HG02759 (cell line): ENCODE measurements around the gene CRISPLD2.

Source experiments
- ATAC-seq: cut with Tn5 transposase; IDR thresholded peaks from one replicate; pipeline ENCODE4 v1.9.1; 2021; ENCODE audit warnings: mild to moderate bottlenecking, moderate library complexity; ENCODE audit not compliant: unreplicated experiment

The CRISPLD2 gene, protein sequence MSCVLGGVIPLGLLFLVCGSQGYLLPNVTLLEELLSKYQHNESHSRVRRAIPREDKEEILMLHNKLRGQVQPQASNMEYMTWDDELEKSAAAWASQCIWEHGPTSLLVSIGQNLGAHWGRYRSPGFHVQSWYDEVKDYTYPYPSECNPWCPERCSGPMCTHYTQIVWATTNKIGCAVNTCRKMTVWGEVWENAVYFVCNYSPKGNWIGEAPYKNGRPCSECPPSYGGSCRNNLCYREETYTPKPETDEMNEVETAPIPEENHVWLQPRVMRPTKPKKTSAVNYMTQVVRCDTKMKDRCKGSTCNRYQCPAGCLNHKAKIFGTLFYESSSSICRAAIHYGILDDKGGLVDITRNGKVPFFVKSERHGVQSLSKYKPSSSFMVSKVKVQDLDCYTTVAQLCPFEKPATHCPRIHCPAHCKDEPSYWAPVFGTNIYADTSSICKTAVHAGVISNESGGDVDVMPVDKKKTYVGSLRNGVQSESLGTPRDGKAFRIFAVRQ

DNA sequence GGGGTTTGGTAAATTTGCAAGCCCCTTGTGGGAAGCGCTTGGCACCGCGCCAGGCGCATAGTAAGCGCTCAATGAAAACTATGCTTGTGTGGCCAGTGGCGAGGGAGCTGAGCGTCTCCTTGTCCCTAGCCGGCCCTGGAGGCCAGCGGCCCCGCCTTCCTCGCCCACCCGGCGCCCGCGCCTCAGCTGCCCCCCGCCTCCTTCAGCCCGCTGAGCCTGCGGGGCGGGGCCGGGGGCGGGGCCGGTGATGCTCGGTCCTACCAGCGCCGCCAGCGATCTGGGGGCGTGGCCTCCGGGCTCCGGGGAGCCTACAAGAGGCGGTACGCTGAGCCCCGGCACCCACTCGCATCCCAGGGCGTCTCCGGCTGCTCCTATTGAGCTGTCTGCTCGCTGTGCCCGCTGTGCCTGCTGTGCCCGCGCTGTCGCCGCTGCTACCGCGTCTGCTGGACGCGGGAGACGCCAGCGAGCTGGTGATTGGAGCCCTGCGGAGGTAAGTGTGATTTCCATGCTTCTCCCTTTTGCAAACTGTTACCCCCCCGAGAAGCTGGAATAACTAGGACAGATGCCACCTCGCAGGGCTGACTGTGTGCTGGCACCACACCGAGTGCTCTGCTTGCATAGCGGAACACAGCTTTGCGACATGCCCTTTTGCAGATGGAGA is at the start of gene CRISPLD2:
CRISPLD2 (plus strand) TSS at position 342 of the 661 bp plus-strand sequence. CDS start 18,511 bp downstream, outside the sequence.
- ATAC-seq, result peak; percentile 65

DNA sequence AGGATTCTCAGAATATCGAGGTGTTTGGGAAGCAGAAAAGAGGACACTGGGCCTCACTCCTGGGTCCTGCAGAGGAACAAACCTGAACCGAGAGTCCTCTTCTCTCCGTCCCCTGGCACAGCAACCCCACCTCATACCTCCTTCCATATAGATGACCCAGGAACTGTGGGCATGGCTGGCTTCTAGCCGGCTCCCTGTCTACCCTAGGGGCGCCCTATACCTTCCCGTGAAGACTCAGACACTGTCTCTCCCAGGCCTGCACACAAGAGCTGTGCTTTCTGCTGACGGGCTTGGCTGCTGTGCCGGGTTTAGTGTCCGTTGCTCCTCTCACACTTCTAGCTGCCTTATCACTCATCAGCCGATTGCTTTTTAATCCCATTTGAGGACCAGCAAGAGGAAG is 46.5 kb upstream of the CRISPLD2 start:
- ATAC-seq, result no peak

DNA sequence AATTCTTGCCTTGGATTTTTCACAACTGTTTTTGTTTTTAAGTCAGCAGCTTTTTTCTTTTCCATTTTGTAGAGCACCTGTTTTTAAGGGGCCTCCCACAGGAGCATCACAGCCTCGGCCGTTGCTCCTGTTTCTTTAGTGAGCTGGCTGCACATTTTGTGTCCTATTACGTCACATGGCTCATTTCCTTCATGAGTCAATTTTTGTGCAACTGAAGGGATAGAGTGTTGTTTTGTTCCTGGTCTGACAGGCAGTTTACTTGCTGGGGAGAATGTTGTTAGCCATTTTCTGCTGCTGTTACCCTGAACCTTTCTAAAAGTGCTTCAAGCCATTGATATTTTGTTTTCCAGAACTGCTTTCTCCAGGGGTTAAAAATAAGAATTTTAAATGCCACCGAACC is 45.0 kb upstream of the CRISPLD2 start:
- ATAC-seq, result no peak

DNA sequence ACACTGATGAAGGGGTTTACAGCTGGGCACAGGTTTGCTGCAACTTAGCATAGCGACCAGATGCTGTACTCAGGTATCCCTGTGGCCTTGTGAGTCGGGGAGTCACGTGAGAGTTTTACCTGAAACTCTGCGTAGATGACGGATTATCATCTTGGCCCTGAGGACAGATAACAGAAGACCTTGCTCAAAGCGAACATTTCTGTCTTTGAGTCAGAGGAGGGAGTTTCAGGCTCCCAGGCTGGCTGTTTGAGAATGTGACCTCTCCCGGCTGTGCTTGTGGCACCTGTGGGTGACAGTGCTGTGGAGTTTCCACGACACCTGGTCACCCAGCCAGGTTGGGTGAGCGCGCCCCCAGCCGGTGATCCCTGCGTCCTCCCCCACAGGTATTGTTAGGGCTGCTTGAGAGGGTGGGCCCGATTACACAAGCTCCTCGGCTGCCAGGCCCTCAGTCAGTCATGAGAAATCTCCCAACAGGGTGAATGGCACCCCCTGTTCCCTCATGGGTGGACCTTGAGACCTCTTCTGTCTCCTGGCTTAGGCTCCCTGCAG is 44.4 kb upstream of the CRISPLD2 start:
- no peak for ATAC-seq

DNA sequence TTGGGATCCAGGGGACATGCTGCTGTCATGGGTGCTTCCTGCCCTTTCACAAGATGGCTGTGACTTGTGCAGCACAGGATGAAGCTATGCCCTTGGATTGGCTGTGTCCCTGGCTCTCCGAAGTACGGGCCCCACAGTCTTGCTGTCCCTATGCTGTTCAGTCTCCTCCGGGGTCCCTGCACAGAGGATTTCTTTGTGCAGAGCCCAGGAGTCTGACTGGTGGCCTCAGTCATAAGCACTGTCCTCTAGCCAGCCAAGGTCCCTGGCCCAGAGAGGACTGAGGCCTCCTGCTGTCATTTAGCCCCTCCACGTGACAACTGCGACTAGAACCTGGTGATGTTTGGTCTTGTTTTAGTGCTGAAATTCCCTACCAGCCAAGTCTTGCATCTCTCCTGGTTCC is 42.4 kb upstream of the CRISPLD2 start:
- ATAC-seq, result no peak

DNA sequence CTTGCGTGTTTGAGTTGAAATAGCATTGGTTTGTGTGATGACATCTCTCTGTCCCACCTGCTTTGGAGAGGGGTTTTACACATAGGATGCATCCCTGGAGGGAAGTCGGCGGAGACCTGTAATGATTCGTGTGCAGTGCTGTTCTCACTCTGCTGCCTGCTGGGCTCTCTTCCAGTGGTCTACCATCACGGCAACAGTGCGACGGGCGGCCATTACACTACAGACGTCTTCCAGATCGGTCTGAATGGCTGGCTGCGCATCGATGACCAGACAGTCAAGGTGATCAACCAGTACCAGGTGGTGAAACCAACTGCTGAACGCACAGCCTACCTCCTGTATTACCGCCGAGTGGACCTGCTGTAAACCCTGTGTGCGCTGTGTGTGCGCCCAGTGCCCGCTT is 41.1 kb upstream of the CRISPLD2 start:
- ATAC-seq, result no peak

DNA sequence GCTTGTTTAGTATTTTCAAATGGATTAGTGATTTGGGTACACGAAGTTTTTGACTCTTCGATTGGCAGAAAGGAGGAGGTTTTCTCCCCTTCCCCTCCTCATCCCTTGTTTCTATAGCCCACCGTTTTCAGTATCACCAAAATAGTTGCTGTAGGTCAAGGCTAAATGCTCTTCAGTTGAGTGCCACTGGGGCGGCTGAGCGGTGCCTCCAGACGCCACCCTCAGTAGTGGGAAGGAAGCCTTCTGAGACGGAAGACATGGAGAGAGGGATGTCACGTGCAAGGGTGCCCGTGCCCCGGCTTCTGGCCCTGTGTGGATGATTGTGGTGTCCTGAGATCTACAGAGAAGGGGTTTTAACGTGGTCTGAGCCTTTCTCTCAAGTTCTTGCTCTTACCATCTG is 39.7 kb upstream of the CRISPLD2 start:
- no peak for ATAC-seq

DNA sequence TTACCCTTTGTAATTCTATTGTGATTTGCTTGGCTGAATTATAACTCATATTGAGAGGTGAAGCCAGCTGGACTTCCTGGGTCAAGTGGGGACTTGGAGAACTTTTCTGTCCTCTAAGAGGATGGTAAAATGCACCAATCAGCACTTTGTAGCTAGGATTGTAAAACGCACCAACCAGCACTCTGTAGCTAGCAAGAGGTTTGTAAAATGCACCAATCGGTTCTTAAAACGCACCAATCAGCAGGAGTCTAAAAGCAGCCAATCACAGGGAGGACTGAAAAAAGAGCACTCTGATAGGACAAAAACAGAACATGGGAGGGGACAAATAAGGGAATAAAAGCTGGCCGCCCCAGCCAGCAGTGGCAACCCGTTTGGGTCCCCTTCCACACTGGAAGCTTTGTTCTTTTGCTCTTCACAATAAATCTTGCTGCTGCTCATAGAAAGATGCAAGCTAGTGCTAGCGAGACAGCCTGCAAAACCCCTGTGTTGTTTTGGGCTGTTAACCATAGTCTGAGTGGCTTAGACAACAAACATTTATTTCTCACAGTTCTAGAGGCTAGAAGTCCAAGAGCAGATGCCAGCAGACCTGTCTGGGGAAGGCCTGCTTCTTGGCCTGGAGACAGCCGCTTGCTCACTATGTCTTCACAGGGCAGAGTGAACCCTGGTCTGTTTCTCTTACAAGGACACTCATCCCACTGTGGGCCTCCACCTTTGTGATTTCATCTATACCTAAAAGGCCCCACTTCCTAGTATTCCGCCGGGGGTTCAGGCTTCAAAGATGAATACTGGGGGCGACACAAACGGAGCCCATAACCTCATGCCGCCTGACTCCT is 39.0 kb upstream of the CRISPLD2 start:
- no peak for ATAC-seq

DNA sequence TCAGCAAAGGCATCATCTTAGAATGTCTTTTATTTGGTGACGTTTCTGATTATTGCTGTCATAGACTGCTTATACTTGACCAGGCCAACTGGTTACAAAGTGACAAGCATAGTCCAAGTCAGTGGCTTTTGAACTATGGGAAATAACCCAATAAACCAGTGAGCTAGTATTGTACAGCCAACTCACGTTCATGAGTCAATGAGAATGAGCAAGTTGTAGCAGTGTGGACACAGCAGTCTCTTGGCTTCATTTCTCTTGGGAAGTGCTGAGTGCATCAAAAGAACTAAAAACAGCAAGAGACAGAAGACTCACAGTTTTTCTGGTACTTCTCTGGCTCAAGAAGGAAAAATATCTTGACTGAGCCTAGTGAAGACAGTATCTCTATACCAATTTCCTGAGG is 36.9 kb upstream of the CRISPLD2 start:
- no peak for ATAC-seq

DNA sequence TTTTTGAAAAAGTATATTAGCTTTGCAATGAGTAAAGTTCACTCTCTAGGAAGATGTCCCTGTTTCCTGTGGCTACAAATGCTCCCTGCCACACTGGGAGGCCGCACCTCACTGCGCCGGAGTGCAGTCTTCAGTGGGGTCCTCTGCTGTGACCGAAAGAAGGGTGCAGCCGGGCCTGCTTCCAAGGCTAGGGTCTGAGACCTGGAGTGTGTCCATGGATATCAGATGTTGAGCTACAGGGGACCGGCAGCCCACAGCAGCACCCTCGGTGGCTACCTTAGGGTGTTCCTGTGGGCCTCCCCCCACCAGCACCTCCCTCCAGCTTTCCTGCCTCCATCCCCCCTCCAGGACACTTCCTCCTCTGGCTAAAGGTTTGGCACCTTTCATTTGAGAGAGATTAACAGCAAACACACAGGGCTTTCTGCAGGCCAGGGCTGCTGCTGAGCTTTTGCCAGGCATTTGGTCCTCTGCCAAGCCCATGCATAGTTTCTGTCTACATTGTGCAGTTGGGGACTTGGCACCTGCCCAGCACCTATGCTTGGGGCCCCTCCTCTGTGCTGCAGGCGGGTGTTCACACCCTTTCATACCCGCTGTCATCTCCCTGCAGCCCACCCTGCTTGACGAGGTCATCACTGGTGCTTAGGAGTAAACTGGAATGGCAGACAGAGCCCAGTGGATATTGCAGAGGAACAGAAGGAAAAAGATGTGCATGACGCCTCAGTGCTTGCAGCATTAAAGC is 33.8 kb upstream of the CRISPLD2 start:
- no peak for ATAC-seq

DNA sequence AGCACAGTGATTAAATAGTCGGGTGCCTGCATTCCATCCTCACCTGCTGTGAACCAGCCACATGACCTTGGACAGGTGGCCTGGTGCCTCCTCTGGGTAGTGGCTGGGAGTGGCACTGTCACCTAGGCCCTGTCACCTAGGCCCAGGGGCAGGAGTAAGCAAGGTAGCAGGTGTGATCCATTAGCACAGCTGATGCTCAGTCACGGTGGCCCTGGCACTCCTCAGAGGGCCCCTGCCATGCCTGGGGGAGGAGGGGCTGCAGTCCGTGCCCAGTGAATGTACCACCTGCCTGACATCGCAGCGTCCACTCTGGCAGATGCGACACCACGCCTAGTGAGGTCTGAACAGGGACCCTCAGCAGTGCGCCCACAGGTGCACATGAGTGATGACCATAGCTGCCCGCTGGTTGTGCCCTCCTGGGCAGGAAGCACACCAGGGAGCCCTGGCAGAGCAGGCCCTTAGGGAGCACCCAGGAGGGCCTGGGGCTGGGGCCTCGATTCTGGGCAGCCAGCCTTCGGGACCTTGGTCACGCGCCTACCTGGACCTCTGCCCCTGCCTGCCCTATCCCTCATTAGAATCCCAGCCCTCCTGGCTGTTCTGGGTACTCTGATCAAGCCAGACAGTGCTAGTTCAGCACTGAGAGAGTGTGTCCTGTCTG is 33.1 kb upstream of the CRISPLD2 start:
- ATAC-seq, result no peak

DNA sequence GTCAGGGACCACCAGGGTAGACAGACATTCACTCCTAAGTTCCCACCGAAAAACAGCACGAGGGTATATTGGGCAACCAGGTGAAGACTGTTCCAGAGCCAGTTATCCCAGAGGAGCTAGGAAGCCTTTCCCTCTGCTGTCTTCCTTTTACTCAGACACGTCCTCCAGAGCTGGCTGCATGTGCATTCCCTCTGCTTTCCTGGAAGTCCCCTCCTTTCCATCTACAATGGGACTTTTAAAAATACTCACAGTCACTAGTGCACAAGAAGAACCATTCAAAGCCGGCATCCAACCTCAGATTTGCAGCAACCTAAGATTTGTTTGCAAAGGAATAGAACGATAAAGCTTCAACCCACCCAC is 32.5 kb upstream of the CRISPLD2 start:
- ATAC-seq, result no peak

DNA sequence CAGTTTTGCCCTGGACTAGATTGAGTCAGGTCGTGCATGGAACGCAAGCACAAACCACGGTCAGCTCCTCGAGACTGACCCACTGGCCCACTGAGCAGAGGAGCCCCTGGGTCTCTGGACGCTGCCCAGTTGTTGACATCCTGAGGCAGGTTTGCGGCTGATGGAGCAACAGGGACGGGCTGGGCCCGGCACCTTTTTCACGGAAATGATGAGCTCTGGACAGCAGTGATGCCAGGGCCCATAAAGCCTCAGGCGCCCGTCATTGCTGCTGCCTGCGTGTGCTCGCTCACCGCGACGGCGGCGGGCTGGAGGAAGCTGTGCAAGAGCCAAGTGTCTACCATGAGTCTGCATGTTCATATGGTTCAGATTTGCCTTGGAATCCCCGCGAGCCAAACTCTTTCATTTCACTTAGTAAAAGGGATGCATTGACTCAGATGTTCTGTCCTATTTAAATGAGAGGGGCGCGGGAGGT is 30.8 kb upstream of the CRISPLD2 start:
- ATAC-seq, result no peak

DNA sequence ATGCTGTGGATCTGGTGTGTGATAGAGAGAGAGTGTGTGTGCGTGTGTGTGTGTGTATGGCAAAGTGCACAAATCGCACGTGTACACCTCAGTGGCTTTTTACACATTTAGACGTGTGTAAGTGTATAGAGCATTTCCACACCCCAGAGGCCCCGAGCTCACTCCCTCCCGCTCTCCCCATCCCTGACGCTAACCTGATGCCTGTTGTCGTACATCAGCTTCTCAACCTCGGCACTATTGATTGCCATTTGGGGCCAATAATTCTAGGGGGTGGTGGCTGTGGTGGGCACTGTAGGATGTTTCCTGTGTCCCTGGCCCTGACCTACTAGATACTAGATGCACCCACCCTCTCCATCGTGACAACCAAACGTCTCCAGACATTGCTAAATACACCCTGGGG is 30.4 kb upstream of the CRISPLD2 start:
- ATAC-seq, result no peak

DNA sequence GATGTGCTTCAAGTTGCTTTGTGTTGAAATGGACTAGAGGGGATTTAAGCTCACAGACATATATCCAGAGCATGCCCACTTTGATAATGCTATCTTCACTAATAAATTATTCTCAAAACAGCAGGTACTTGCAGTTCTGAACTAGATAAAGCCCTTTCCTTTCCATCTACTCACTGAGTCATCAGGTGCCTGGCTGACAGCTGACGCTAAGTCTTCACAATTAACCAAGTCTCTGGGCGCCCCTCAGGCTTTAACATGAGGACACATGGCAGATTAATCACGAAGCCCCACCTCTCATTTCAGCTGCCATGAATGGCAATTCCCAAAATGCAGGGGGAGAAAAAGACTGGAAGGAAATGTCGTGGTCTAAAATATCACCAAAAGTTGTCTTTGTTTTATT is 29.5 kb upstream of the CRISPLD2 start:
- ATAC-seq, result no peak

DNA sequence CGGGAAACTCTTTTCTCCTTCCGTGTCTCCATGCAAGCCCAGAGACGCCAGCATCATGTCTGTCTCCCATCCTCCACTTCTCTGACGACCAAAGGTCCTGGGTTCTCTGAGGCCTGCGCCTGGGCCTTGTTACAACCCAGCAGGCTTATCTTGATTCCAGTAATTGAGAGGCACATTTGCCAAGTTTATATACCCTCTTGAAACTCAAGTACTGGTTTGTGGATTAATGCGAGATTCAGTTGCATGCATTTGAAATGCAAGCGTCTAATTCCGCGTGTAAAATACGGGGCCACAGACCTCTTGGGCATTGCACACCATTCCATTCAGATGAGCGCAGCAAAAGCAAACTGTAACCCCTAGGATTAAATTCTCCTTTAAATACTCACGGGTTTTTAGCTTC is 28.7 kb upstream of the CRISPLD2 start:
- no peak for ATAC-seq

DNA sequence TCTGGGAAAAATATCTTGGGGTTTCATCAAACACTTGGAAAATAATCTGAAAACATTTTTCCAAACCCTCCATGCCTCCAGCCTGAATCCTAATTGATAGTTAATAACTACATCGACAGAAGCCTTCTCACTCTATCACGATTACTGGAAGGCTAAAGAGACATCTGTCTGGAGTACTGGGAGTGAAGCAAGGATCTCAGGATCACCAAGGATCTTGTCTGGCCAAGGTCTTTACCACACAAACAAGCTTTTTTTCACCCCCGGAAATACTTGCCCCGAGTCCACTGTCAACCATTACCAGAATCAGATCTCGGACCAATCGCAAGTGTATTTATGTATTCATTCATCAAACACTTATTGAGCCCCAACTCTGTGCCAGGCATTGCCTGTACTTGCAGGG is 28.3 kb upstream of the CRISPLD2 start:
- no peak for ATAC-seq

DNA sequence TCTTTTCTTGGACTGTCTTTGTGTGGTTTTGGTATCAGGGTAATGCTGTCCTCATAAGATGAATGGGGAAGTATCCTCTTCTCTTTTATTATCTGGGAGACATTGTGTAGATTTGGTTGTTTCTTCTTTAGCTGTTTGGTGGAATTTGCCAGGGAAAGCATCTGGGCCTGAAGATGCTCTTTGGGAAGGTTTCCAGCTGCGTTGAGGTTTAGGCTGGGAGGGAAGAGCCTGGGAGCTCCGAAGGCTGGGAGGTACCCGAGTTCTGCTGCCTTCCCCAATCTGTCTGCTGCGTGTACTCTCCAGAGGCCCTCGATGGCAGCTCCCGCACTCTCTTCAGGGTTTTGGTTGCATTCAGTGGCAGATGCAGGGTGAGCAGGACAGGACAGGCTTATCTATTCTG is 25.6 kb upstream of the CRISPLD2 start:
- ATAC-seq, result no peak

DNA sequence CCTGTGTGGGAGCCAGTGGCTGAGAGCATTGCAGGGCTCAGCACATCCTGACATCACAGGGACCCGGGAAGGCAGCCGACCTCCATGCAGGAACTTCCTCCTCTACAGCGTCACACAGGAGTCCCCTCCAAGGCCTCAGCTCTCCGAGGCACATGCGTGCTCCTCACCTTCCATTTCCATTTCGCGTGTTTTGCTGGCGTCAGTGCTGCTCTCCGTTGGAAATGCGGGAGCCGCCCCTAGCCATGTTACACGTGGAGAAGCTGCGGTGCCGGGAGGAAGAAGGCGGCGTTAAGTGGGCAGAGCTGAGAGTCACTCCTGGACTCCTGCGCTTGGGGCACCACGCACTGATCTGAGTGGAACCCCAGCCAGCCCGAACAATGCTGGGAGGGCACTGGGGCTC is 25.2 kb upstream of the CRISPLD2 start:
- ATAC-seq, result no peak
